Endothelial cell of umbilical vein (primary cell): ENCODE measurements around the gene HEXIM2. TPM values are rescaled to one million over a fixed set of nuclear protein-coding genes. Genes with fewer than 3 reads are reported as not detected.

ENCODE experiments used
- BruUV-seq: library from RNA; stranded (reverse); fragments of 400-500 nt; replicated peaks from 2 replicates; lab custom pipeline; 2021; lab: Mats Ljungman, UMichigan
- CTCF ChIA-PET: fragments of 300-600, 350-600 bp; sonication (Branson Sonifier 250); formaldehyde crosslinking; loops from one replicate; lab custom pipeline; 2021; ENCODE audit warnings: antibody characterized with exemption, inconsistent platforms; lab: Charles Lee
- POLR2A ChIA-PET: fragments of 300-600, 350-600 bp; sonication (Branson Sonifier 250); formaldehyde crosslinking; loops from one replicate; lab custom pipeline; 2021; ENCODE audit warnings: antibody characterized with exemption, inconsistent platforms; lab: Charles Lee
- DNase-seq: peaks from one replicate; pipeline ENCODE4 v3.0.0-alpha.2; 2011; ENCODE audit warnings: low read depth, low spot score
- FAIRE-seq: peaks from 2 replicates; lab custom pipeline; 2011; peaks lifted over from hg19 to GRCh38; lab: Jason Lieb, UNC
- H2AFZ ChIP-seq: 2 replicates; pipeline ENCODE4 v1.6.0; 2012; ENCODE audit warnings: low read depth, low read length, control low read depth, inconsistent platforms
- H3K27ac ChIP-seq: 2 replicates; pipeline ENCODE4 v1.5.1; 2011; ENCODE audit warnings: low read depth, mild to moderate bottlenecking, control low read depth, low read length, moderate library complexity; ENCODE audit not compliant: insufficient read depth
- H3K27me3 ChIP-seq, 2 experiments: 2 replicates each; pipeline versions ENCODE4 v1.6.0 to v1.6.1; 2011; ENCODE audit warnings: low read length in 2 of 2, mixed read lengths in 1 of 2; ENCODE audit not compliant: control insufficient read depth in 2 of 2, insufficient read depth in 2 of 2
- H3K36me3 ChIP-seq, 2 experiments: 2 replicates in 1 of 2; 3 replicates in 1 of 2; pipeline ENCODE4 v1.5.1; 2011; ENCODE audit warnings: low read length in 2 of 2, mild to moderate bottlenecking in 1 of 2, moderate library complexity in 1 of 2; ENCODE audit not compliant: control insufficient read depth in 2 of 2, insufficient read depth in 2 of 2; ENCODE audit errors: extremely low read depth in 1 of 2
- H3K4me1 ChIP-seq: 3 replicates; pipeline ENCODE4 v1.5.1; 2011; ENCODE audit warnings: mild to moderate bottlenecking, low read length; ENCODE audit not compliant: control insufficient read depth, insufficient read depth; ENCODE audit errors: extremely low read depth
- H3K4me2 ChIP-seq: 2 replicates; pipeline ENCODE4 v1.6.1; 2011; ENCODE audit warnings: low read length, control low read depth, mixed read lengths; ENCODE audit not compliant: insufficient read depth
- H3K4me3 ChIP-seq, 3 experiments: fragments of 200-600 bp in 1 of 3; sonication (generic), shearing (Covaris generic) in 1 of 3; replicated peaks in 1 of 3; 2 replicates each; pipeline ENCODE4 v1.5.1; 2011 to 2016; ENCODE audit warnings: control low read depth in 3 of 3, low read length in 3 of 3, mild to moderate bottlenecking in 2 of 3, inconsistent platforms in 1 of 3, low read depth in 1 of 3, moderate library complexity in 1 of 3; ENCODE audit not compliant: insufficient read depth in 1 of 3
- H3K79me2 ChIP-seq: 2 replicates; pipeline ENCODE4 v1.6.0; 2012; ENCODE audit warnings: low read length, inconsistent platforms; ENCODE audit not compliant: control insufficient read depth, insufficient read depth
- H3K9ac ChIP-seq: replicated peaks from 2 replicates; pipeline ENCODE3; 2011; ENCODE audit warnings: low read length, control low read depth; ENCODE audit not compliant: insufficient read depth; ENCODE audit errors: extremely low read depth
- H3K9me1 ChIP-seq: replicated peaks from 3 replicates; pipeline ENCODE4 v1.6.0; 2011; ENCODE audit warnings: mild to moderate bottlenecking, low read length; ENCODE audit not compliant: control insufficient read depth, insufficient read depth; ENCODE audit errors: extremely low read depth
- H3K9me3 ChIP-seq: replicated peaks from 2 replicates; pipeline ENCODE4 v1.5.1; 2012; ENCODE audit warnings: low read length, inconsistent platforms; ENCODE audit not compliant: control insufficient read depth, insufficient read depth
- H4K20me1 ChIP-seq: replicated peaks from 2 replicates; pipeline ENCODE3; 2011; ENCODE audit warnings: mild to moderate bottlenecking, low read length; ENCODE audit not compliant: control insufficient read depth, insufficient read depth; ENCODE audit errors: extremely low read depth
- CTCF ChIP-seq, 2 donors: IDR thresholded peaks; 1 replicate in 1 of 2; 2 replicates in 1 of 2; pipeline ENCODE4 v1.5.1; 2011; ENCODE audit warnings: low read length in 2 of 2, mild to moderate bottlenecking in 2 of 2, moderate library complexity in 2 of 2, control low read depth in 1 of 2, inconsistent platforms in 1 of 2, low read depth in 1 of 2; ENCODE audit not compliant: insufficient read depth in 1 of 2; ENCODE audit errors: extremely low read depth in 1 of 2
- EZH2 ChIP-seq: IDR thresholded peaks from 2 replicates; pipeline ENCODE4 v1.6.1; 2012; ENCODE audit warnings: borderline replicate concordance, low read depth, mild to moderate bottlenecking, moderate library complexity, low read length, inconsistent platforms; ENCODE audit not compliant: severe bottlenecking
- FOS ChIP-seq: IDR thresholded peaks from 2 replicates; pipeline ENCODE4 v1.6.1; 2011; ENCODE audit warnings: mild to moderate bottlenecking, low read length, moderate library complexity, borderline replicate concordance; ENCODE audit not compliant: insufficient read depth
- GATA2 ChIP-seq: IDR thresholded peaks from 2 replicates; pipeline ENCODE4 v1.7.0; 2011; ENCODE audit warnings: low read depth, mild to moderate bottlenecking, moderate library complexity, mixed read lengths, low read length; ENCODE audit not compliant: insufficient read length, insufficient read depth
- JUN ChIP-seq: IDR thresholded peaks from 2 replicates; pipeline ENCODE4 v1.6.1; 2011; ENCODE audit warnings: borderline replicate concordance, low read depth; ENCODE audit not compliant: insufficient read length, insufficient read depth
- MAX ChIP-seq: IDR thresholded peaks from 2 replicates; pipeline ENCODE4 v1.6.1; 2011; ENCODE audit not compliant: insufficient read depth, insufficient read length
- MYC ChIP-seq: IDR thresholded peaks from one replicate; pipeline ENCODE4 v1.6.1; 2011; ENCODE audit warnings: mild to moderate bottlenecking, low read depth, low read length
- POLR2A ChIP-seq: IDR thresholded peaks from 2 replicates; pipeline ENCODE4 v1.6.1; 2012; ENCODE audit warnings: low read depth, mild to moderate bottlenecking, control low read depth, low read length
- POLR2AphosphoS5 ChIP-seq: IDR thresholded peaks from 2 replicates; pipeline ENCODE4 v1.6.1; 2012; ENCODE audit warnings: low read depth, mild to moderate bottlenecking, control low read depth, low read length, moderate library complexity; ENCODE audit not compliant: insufficient read depth
- dilution Hi-C: fragments of 300-500 bp; cut with MboI; formaldehyde crosslinking; loops from one replicate; pipeline ENCODE4 v1.15.0; 2019; ENCODE audit warnings: low sequenced_read_pairs; ENCODE audit not compliant: extremely low pct_ligation_motif_present
- intact Hi-C: fragments of 100-400 bp; cut with micrococcal nuclease; formaldehyde crosslinking; loops from one replicate; pipeline ENCODE4 v1.10.0; 2022
- polyA plus RNA-seq, 4 experiments: library from polyadenylated mRNA; depleted of rRNA in 3 of 4; stranded (reverse) in 3 of 4; unstranded in 1 of 4; fragments of >200 nt; gene quantifications; 2 replicates each; pipeline versions ENCODE4 v1.2.1 to v1.2.3, GENCODE V29; 2011 to 2012; ENCODE audit warnings: missing spikeins in 1 of 4
- total RNA-seq: library from RNA; stranded (reverse); gene quantifications from 2 replicates; pipeline ENCODE4 v1.2.3, GENCODE V29; 2021

The HEXIM2 gene
- total and polyA plus RNA-seq, 2 donors (not counting 3 experiments of a cell fraction or from before 2014, with no cell fraction given) = 2.9 to 3.8 TPM

- DNase-seq (no peak), FAIRE-seq (peak; percentile 21)
- ChIA-PET CTCF (interaction anchor here (0.5 to 7.2 kb wide), 7 partner anchors 11 to 211 kb away, joined by 3 to 476 read pairs (median 4); no protein-coding TSS in a partner anchor), POLR2A (interaction anchor here (1.6 kb wide), 1 partner anchor 17 kb away, joined by 4 read pairs; the partner anchor contains the start of gene HEXIM1)
- intact Hi-C loops (no loop called here), dilution Hi-C loops (no loop called here)
- Histone ChIP-seq H3K27me3 (no peaks in the 10 kb centered on the region), H3K4me1 (peaks cover 30% of the 10 kb centered on the region), H2AFZ (no peak overlapping the region), H3K36me3 (no peaks in the 10 kb centered on the region), H3K4me3 (no peak overlapping the region), H3K9me1 (no peaks in the 10 kb centered on the region), H3K79me2 (peaks cover 2% of the 10 kb centered on the region), H3K9ac (no peak overlapping the region), H3K9me3 (no peaks in the 10 kb centered on the region), H3K4me2 (peak overlapping the region; percentile 55), H3K27ac (no peak overlapping the region), H4K20me1 (no peaks in the 10 kb centered on the region)
- BruUV-seq = no TSS peak
- no peak for TF ChIP-seq POLR2A
- no peak for TF ChIP-seq EZH2
- no peak for TF ChIP-seq POLR2AphosphoS5
- TF ChIP-seq GATA2 = no peak
- TF ChIP-seq FOS = no peak
- no peak for TF ChIP-seq JUN
- no peak for TF ChIP-seq MYC
- no peak for TF ChIP-seq CTCF (IDR thresholded peaks at IDR 0.05; ENCODE audit: extremely low read depth in 1 of 2, insufficient read depth in 1 of 2, low read depth in 1 of 2, low read length in 2 of 2)
- no peak for TF ChIP-seq MAX
Observed at GRCh38 chr17:45130681-45131615, 30.7 kb upstream of the HEXIM2 start.
